SK-N-SH treated with all-trans-retinoic acid at 6 μM for 48 hours (cell line): ENCODE measurements around the gene CPEB1.

Experiments used
- CSDC2 ChIP-seq: fragments of 250-450 bp; sonication (Bioruptor Pico); IDR thresholded peaks from 2 replicates; pipeline ENCODE4 v1.5.0; 2020; ENCODE audit warnings: mild to moderate bottlenecking, moderate library complexity
- ISL1 ChIP-seq: fragments of 250-450 bp; sonication (Bioruptor Pico); IDR thresholded peaks from 2 replicates; pipeline ENCODE4 v2.1.2; 2022; ENCODE audit warnings: mild to moderate bottlenecking, moderate library complexity
- PPARA ChIP-seq: fragments of 250-450 bp; sonication (Bioruptor Pico); IDR thresholded peaks from 2 replicates; pipeline ENCODE4 v1.5.0; 2020; ENCODE audit warnings: mild to moderate bottlenecking, borderline replicate concordance
- TF ChIP-seq, protein P1 (sequence below): fragments of 250-450 bp; sonication (Bioruptor Pico); IDR thresholded peaks from 2 replicates; pipeline ENCODE4 v1.5.1; 2021; ENCODE audit warnings: mild to moderate bottlenecking, moderate library complexity
- TF ChIP-seq, protein P2 (sequence below): fragments of 250-450 bp; sonication (Bioruptor Pico); IDR thresholded peaks from 2 replicates; pipeline ENCODE4 v1.8.0; 2021; ENCODE audit warnings: low read depth, mild to moderate bottlenecking, moderate library complexity, borderline replicate concordance

DNA sequence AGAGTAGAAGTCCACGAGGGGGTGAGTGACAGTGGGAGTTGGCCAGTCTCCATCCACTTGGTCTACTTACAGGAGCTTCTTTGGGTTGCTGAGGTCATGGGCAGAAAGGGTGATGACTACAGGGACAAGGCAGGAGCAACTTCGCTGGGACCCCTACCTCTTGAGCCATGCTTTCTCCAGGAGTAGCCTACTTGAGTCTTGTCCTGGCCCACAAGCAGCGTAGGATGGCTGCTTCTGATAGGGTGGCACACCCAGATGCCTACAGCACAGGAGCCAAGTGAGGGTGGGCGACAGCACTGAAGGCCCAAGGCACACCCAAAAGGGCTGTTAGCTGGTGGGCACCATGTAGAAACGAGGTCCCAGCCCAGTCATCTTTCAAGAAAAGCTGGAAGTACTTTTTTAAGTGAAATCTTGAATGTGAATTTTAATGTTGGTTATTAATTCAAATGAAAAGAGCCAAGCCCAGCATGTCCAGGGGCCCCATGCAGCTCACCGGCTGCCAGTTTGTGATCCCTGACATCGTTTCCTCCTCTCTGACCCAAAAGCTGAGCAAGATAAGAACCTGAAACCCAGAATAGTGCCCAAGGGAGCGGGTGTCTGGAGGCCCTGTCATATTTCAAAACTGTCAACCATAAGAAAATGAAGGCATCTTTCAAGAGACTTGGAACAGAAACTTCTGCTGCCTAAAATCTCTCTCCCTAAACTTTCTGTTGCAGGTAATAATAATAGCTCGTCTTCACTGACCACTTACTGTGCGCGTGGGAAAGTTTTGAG lies 2.2 kb upstream of the CPEB1 start:
- no peak for TF ChIP-seq ISL1 (CRISPR knock-in tag)
- no peak for TF ChIP-seq PPARA (CRISPR knock-in tag)
- TF ChIP-seq, protein P1, sequence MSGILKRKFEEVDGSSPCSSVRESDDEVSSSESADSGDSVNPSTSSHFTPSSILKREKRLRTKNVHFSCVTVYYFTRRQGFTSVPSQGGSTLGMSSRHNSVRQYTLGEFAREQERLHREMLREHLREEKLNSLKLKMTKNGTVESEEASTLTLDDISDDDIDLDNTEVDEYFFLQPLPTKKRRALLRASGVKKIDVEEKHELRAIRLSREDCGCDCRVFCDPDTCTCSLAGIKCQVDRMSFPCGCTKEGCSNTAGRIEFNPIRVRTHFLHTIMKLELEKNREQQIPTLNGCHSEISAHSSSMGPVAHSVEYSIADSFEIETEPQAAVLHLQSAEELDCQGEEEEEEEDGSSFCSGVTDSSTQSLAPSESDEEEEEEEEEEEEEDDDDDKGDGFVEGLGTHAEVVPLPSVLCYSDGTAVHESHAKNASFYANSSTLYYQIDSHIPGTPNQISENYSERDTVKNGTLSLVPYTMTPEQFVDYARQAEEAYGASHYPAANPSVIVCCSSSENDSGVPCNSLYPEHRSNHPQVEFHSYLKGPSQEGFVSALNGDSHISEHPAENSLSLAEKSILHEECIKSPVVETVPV (CRISPR knock-in tag) = no peak
- TF ChIP-seq CSDC2 (CRISPR knock-in tag) = no peak
- TF ChIP-seq, protein P2, sequence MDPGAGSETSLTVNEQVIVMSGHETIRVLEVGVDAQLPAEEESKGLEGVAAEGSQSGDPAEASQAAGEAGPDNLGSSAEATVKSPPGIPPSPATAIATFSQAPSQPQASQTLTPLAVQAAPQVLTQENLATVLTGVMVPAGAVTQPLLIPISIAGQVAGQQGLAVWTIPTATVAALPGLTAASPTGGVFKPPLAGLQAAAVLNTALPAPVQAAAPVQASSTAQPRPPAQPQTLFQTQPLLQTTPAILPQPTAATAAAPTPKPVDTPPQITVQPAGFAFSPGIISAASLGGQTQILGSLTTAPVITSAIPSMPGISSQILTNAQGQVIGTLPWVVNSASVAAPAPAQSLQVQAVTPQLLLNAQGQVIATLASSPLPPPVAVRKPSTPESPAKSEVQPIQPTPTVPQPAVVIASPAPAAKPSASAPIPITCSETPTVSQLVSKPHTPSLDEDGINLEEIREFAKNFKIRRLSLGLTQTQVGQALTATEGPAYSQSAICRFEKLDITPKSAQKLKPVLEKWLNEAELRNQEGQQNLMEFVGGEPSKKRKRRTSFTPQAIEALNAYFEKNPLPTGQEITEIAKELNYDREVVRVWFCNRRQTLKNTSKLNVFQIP (CRISPR knock-in tag) = no peak
